ENCODE data around the gene SCARB2.

- no peak for TF ChIP-seq POLR2A (IDR thresholded peaks at IDR 0.05)
- TF ChIP-seq, protein P1, sequence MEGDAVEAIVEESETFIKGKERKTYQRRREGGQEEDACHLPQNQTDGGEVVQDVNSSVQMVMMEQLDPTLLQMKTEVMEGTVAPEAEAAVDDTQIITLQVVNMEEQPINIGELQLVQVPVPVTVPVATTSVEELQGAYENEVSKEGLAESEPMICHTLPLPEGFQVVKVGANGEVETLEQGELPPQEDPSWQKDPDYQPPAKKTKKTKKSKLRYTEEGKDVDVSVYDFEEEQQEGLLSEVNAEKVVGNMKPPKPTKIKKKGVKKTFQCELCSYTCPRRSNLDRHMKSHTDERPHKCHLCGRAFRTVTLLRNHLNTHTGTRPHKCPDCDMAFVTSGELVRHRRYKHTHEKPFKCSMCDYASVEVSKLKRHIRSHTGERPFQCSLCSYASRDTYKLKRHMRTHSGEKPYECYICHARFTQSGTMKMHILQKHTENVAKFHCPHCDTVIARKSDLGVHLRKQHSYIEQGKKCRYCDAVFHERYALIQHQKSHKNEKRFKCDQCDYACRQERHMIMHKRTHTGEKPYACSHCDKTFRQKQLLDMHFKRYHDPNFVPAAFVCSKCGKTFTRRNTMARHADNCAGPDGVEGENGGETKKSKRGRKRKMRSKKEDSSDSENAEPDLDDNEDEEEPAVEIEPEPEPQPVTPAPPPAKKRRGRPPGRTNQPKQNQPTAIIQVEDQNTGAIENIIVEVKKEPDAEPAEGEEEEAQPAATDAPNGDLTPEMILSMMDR (IDR thresholded peaks at IDR 0.05): no peak
Measured at GRCh38 chr4:76178296-76178695, 35.3 kb downstream of the SCARB2 start.
